ENCODE results near the gene SPATA13.
"Not testable (repeated sequence)": the region's sequence is repeated elsewhere in the genome, so short reads cannot be mapped to it uniquely, and the experiment has no call there.

SPATA13 gene

DNA sequence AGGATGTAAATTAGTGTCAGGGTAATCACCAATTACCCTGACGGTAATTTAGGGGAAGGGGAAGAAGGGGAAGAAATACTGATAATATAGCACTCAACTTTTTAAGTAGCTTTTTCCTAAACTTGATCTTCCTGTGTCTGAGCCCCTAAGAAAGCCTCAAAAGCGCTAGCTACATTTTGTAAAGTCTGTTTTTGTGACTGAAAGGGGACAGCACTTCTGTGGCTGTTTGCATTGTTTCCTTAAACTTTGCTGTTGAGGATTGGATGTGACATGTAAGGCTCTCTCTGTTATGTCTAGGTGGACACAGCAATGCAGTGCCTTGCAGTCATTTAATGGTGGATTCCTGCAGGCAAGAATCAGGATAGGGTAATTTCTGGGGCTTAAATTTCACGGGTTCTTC is 42.8 kb downstream of the SPATA13 start:
- no peak for DNase-seq

- DNase-seq, result peak; percentile 87
These were observed 43.3 kb downstream of the SPATA13 start for GRCh38 chr13:24203811-24204210.

- DNase-seq, result not testable (repeated sequence)
These were observed 44.6 kb downstream of the SPATA13 start for GRCh38 chr13:24205076-24205475.

- DNase-seq, result no peak
These were observed 47.5 kb downstream of the SPATA13 start for GRCh38 chr13:24207841-24208667.

DNA sequence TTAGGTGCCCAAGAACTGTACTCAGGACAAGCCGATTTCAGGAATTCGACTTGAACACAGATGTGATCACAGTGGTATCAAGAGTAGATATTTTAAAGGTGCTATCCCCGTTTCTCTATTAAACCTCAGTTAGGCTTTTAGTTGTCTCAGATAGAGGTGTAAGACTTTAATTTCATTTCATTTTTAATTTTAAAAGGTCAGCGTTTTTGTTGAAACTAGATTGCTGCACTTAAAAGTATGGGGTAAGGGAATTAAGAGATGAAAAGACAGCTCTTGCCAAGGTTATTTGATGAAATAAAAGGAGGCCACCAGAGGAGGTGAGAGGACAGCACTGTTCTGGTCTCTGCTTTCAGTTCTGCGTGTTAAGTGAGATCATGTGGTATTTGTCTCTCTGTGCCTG is 48.6 kb downstream of the SPATA13 start:
- no peak for DNase-seq

- no peak for DNase-seq
These were observed 51.7 kb downstream of the SPATA13 start for GRCh38 chr13:24212254-24212653.

DNA sequence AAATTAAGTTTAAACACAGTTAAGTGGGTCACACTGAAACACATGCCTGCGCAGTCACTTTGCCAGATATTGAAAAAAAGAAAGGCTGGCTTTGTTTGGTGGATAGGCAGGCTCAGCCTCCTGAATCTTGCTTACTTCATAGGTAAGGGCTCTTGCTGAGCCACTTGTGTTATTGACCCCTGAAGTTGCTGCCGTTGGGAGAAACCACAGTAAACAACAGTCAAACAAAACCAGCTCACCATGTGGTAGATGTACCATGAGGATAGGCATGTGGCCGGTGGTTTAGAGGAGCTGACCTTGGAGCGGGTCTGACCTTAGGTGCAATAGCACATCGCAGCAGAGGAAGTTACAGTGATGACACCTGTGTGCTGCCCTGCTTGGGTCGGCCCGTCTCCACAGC is 52.2 kb downstream of the SPATA13 start:
- no peak for DNase-seq

GRCh38 chr13:24213932-24214331 is 53.4 kb downstream of the SPATA13 start:
- DNase-seq, result no peak

DNA sequence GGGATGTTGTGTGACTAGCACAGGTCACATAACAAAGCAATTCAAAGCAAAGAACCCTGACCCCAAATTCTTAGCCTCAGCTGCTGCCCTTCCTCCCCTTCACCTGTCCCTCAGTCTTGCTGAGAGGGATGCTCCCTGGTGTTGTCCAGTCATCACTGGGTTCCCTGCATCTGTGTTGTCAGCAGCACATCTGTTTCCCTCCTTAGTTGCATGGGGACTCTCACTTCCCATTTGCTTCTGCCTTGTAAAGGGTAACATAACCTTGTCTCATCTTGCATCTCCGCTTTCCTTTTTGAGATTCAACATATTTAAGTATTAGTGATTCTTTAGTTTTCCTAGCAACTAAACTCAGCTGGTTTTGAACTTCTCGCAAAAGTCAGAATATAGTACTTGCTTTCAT is 54.0 kb downstream of the SPATA13 start:
- DNase-seq, result peak; percentile 30

DNA sequence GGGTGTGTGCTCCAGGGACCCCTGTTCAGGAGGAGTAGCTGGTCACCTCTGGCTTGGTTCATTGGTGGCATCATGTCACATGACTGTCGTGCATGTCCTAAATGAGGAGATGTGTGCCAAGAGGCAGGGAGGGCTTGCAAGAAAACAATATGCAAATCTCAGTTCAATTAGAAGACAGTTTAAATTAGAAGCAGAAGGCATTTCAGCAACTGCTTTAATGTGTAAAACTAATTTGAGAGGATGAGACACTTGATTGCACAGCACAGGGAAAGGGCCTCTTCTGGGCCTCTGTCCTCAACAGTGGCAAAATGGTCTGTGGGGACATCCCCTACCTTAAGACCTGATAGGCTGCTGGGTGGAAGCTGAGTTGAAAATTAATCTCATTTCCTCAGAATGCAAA is 54.6 kb downstream of the SPATA13 start:
- DNase-seq, result no peak

- DNase-seq, result no peak
These were observed 55.2 kb downstream of the SPATA13 start for GRCh38 chr13:24215732-24216131.

DNA sequence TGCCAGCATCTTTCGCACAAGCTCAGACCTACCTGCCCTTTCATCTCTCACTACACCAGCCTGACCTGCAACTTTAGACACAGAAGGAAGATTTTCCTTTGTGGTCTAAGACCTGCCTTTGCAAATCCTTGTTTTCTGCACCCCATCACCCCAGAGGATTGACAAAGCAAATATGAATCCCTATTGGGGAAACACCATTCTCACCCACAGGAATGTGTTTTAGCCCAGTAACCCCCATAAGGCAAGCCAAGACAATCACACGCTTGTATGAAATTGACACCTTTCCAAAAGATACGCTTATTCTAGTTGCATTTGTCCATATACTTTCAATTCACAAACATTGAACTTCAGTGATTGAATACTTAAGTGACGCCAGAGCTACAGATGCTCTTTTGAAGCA is 55.7 kb downstream of the SPATA13 start:
- DNase-seq, result no peak

GRCh38 chr13:24216779-24217178 is 56.3 kb downstream of the SPATA13 start:
- DNase-seq, result not testable (repeated sequence)

DNA sequence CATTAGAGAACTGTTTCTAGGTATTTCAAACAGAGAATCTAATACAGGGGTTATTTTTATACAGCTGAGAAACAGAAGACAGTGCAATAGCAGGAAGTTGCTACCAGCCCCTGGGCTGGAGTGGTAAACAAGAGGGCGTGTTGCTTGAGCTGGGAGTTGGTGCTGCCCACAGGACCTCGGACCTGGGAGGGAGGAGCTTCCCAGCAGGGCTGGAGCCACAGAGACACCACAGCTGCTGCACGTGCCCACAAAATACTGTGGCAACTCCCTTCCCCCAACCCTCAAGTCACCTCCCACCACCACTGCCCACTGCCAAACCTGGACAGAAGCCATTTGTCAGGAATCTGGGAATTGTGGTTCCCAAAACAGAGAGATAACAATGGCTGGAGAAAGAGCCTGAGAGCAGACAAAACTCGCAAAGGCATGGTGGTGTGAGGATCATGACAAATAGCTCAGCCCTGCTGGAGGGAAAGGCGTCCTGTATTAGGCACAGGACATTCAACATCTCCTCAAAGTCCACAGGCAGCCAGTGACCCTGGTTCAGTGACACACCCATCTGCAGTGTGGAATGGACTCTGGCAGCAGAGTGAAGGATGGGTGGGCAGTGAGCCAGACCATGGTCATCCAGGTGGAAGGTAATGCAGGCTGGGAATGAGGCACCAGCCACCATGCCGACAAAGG is 57.2 kb downstream of the SPATA13 start:
- DNase-seq, result no peak

DNA sequence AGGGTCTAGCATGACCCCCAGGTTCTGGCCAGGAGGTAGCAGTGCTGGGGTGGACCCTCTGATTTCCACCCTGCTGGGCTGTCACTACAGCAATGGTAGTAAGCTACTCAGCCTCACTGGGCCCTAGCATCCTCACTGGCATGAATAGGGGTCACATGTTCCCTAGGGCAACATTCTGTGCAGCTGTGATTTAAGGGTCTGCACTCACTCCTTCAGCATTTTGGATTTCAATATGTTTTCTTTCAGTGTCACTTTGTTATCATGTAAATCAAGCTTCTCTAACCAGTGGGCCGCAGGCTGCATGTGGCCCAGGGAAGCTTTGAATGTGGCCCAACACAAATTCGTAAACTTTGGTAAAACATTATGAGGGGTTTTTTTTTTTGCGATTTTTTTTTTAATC is 57.8 kb downstream of the SPATA13 start:
- DNase-seq, result no peak

- DNase-seq, result no peak
These were observed 58.5 kb downstream of the SPATA13 start for GRCh38 chr13:24218977-24219376.

GRCh38 chr13:24220086-24220703 is 59.7 kb downstream of the SPATA13 start:
- DNase-seq, result peak; percentile 74

DNA sequence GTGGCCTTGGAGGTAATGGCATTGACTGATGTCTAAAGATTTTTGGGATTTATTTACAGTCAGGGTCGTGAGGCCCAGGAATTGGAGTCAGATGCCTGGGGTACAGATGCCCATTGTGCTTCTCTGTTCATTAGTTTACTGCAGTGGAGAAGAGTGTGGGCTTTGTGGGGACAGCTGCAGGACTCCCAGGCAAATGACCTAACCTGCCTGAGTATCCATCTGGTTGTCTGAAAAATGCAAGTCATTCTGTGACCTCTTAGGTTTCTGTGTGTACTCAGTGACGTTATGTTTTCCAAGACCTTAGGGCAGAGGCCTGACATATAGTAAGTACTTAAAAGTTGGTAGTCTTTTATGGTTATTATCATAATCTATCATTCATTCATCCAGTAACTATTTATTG is 60.5 kb downstream of the SPATA13 start:
- no peak for DNase-seq

GRCh38 chr13:24222756-24223155 is 62.2 kb downstream of the SPATA13 start:
- no peak for DNase-seq

DNA sequence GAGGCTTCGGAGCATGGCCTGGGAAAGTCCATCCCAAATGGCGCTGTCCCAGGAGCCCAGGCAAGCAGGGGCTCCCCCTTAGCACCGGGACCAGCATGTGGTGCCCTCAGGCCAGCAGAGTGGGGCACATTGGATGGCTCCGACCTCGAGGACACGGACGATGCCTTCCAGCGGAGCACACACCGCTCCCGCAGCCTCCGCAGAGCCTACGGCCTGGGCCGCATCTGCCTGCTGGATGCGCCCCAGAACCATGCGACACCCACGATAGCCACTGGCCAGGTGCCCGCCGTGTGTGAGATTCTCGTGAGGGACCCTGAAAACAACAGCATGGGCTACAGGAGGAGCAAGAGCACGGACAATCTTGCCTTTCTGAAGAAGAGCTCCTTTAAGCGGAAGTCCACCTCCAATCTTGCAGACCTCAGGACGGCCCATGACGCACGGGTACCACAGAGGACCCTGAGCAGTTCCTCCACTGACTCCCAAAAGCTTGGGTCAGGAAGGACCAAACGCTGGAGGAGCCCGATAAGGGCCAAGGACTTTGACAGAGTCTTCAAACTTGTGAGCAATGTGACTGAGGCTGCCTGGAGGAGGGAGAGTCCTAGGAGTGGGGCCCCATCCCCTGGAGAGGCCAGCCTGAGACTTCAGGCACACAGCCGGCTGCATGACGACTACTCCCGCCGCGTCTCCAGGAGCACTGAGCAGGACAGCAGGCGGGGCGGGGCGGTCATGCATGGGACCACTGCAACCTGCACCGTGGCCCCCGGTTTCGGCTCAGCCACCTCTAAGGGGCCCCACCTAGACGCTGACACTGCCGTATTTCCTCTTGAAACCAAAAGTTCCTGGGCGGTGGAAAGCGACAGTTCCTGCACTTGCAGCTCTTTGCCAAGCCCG is 63.1 kb downstream of the SPATA13 start:
- DNase-seq, result no peak

- no peak for DNase-seq
These were observed 63.7 kb downstream of the SPATA13 start for GRCh38 chr13:24224232-24224680.

DNA sequence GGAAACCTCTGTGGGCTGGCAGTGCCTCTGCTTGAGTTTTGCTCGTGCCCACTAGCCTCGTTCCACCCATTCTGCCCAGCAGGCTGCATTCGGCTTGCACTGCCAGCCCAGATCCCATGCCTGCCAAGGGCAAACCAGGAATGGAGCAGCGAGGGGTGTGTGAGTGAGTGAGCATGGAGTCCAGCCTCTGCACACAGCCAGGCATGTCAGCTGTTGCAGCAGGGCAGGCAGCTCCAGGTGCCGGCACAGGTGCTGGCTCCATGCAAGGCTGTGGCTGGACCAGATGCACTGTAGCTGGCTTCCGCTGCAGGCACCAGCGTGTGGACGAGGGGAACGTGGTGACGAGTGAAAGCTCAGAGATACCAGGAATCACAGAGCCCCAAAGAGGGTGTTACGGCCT is 64.5 kb downstream of the SPATA13 start:
- DNase-seq, result no peak

GRCh38 chr13:24225930-24226329 is 65.4 kb downstream of the SPATA13 start:
- no peak for DNase-seq

All from GDM1 (cell line).